Myometrial cell (primary cell): ENCODE results near the gene ZNF292. TPM values are rescaled to one million over a fixed set of nuclear protein-coding genes. Genes with fewer than 3 reads are reported as not detected.

Experiments used
- total RNA-seq: library from RNA; depleted of rRNA; stranded (reverse); fragments of >200 nt; gene quantifications from 2 replicates; pipeline ENCODE4 v1.2.3, GENCODE V29; 2015

Gene ZNF292
- 4.3 and 7.8 TPM in 2 replicates for total RNA-seq

DNA sequence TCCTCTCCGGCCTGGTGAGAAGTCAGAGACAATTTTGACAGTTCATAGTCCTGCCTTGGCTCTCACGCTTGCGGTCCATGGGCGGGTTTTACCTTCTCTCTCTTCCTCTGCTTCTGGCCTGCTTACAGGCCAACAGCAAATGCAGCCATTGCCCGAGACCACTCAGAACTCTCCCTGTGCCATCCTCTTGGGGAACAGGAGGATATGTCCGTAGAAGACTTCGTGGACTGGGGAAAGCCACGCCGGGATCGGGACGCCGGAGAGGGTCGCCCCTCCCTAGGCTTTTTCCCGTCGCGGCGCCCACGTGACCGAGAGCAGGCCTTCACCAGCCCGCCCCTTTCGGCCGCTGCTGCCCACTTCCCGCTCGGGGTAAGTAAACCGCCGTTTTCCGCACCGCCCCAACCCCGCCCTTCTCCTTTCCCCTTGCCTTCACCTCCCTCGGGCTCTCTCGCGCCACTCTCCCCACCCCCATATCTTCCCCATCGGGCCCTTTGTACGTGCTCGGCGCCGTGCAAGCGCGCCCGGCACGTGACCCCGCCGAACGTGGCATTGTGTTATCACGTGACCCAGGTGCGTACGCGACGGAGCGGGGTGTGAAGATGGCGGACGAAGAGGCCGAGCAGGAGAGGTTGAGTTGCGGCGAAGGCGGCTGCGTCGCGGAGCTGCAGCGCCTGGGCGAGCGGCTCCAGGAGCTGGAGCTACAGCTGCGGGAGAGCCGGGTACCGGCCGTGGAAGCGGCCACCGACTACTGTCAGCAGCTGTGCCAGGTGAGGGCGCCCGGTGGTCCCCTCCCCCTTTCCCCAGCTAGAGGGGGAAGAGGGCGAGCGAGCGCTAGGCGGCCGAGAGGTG, at the start of gene ZNF292:
ZNF292 (plus strand) TSS at position 573 of the 849 bp plus-strand sequence; CDS start at position 600, 27 bp downstream.

Other genes with a start within 250 kb of the ZNF292 start
- gene HTR1E, start 218.0 kb upstream of the ZNF292 start, total RNA-seq: not detected in 2 replicates
- gene CGA, start 60.5 kb upstream of the ZNF292 start, total RNA-seq: 1.7 and 4.6 TPM in 2 replicates
- gene SMIM8, start 167.0 kb downstream of the ZNF292 start, total RNA-seq: 2.3 and 6.2 TPM in 2 replicates
- not detected in 2 replicates for gene GJB7, start 173.7 kb downstream of the ZNF292 start, total RNA-seq
- gene C6orf163, start 189.2 kb downstream of the ZNF292 start, total RNA-seq: 0.35 TPM in 1 of 2 replicates, not detected in the other